BE2C (cell line): ENCODE data around the gene SEMA4B.
"Not testable (repeated sequence)": the region's sequence is repeated elsewhere in the genome, so short reads cannot be mapped to it uniquely, and the experiment has no call there.

Source experiments
- DNase-seq: peaks from one replicate; pipeline ENCODE4 v3.0.0-alpha.2; 2020
- H3K27me3 ChIP-seq: fragments of 250-450 bp; sonication (Bioruptor Pico); 2 replicates; pipeline ENCODE4 v1.5.1; 2020; ENCODE audit warnings: mild to moderate bottlenecking
- H3K36me3 ChIP-seq: fragments of 250-450 bp; sonication (Bioruptor Pico); 2 replicates; pipeline ENCODE4 v1.5.1; 2020; ENCODE audit warnings: mild to moderate bottlenecking
- H3K4me1 ChIP-seq: fragments of 250-450 bp; sonication (Bioruptor Pico); 2 replicates; pipeline ENCODE4 v1.5.1; 2020
- H3K4me3 ChIP-seq: 2 replicates; pipeline ENCODE4 v1.5.1; 2011; ENCODE audit warnings: low read depth, low read length
- H3K9me3 ChIP-seq: fragments of 250-450 bp; sonication (Bioruptor Pico); 2 replicates; pipeline ENCODE4 v1.5.1; 2020
- CTCF ChIP-seq: IDR thresholded peaks from 2 replicates; pipeline ENCODE4 v1.5.1; 2012; ENCODE audit warnings: mild to moderate bottlenecking, low read depth, low read length

The SEMA4B gene

GRCh38 chr15:90159213-90159612, 41.9 kb upstream of the SEMA4B start:
- DNase-seq: no peak
- Histone ChIP-seq H3K4me1 (peaks cover 21% of the 10 kb centered on the region), H3K9me3 (no peaks in the 10 kb centered on the region), H3K36me3 (no peaks in the 10 kb centered on the region), H3K4me3 (no peak overlapping the region), H3K27me3 (no peaks in the 10 kb centered on the region)
- TF ChIP-seq CTCF: no peak

GRCh38 chr15:90160781-90161727, 40.1 kb upstream of the SEMA4B start:
- TF ChIP-seq CTCF: no peak
- Histone ChIP-seq H3K4me3 (no peak overlapping the region), H3K4me1 (peaks cover 25% of the 10 kb centered on the region), H3K36me3 (no peaks in the 10 kb centered on the region), H3K9me3 (no peaks in the 10 kb centered on the region), H3K27me3 (no peaks in the 10 kb centered on the region)
- DNase-seq: no peak

GRCh38 chr15:90161950-90162361, 39.2 kb upstream of the SEMA4B start:
- Histone ChIP-seq H3K9me3 (no peaks in the 10 kb centered on the region), H3K27me3 (no peaks in the 10 kb centered on the region), H3K4me3 (no peak overlapping the region), H3K36me3 (no peaks in the 10 kb centered on the region), H3K4me1 (peaks cover 29% of the 10 kb centered on the region)
- no peak for TF ChIP-seq CTCF
- DNase-seq: no peak

DNA sequence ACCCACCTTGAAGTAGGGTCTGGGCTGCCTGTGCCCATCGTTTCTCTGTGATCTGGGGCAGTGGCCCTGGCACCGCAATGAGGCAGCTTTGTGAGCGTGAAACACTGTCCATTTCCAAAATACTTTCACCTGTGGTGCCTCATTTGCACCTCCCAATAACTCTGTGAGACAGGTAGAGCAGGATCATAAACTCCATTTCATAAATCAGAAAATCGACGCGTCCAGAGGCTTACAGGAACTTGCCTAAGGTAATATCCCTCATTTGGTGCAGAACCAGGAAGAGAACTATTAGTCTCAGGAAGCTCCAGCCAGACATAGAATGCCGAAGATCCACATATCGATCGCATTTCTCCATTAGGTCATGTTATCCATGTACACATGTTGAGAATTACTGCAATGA, 38.2 kb upstream of the SEMA4B start:
- no peaks in the 10 kb centered on the region for H3K27me3 ChIP-seq
- H3K9me3 ChIP-seq: no peaks in the 10 kb centered on the region
- TF ChIP-seq CTCF: no peak
- no peak for DNase-seq
- H3K4me1 ChIP-seq: peaks cover 29% of the 10 kb centered on the region
- H3K36me3 ChIP-seq: no peaks in the 10 kb centered on the region
- H3K4me3 ChIP-seq: no peak overlapping the region

GRCh38 chr15:90164239-90164638, 36.9 kb upstream of the SEMA4B start:
- H3K27me3 ChIP-seq, H3K9me3 ChIP-seq, H3K36me3 ChIP-seq, DNase-seq, H3K4me3 ChIP-seq: not testable (repeated sequence)
- H3K4me1 ChIP-seq: peaks cover 19% of the 10 kb centered on the region

DNA sequence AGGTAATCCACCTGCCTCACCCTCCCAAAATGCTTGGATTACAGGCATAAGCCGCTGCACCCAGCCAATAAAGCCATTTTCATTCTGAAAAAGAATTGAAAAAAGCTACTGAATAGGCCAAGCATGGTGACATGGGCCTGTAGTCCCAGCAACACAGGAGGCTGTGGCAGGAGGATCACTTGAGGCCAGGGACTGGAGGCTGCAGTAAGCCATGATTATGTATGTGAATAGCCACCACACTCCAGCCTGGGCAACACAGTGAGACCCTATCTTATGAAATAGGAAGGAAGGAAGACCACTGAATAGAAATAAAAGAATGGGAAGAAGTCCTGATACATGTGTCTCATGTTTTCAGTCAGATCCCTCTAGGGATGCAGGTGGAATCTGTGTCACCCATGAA, 36.0 kb upstream of the SEMA4B start:
- H3K4me1 ChIP-seq: peaks cover 18% of the 10 kb centered on the region
- no peak for TF ChIP-seq CTCF
- DNase-seq: no peak
- H3K36me3 ChIP-seq: no peaks in the 10 kb centered on the region
- no peaks in the 10 kb centered on the region for H3K27me3 ChIP-seq
- no peaks in the 10 kb centered on the region for H3K9me3 ChIP-seq
- H3K4me3 ChIP-seq: no peak overlapping the region
